H1 (cell line): Measurements from ENCODE around the gene MALT1. TPM values are rescaled to one million over a fixed set of nuclear protein-coding genes. Genes with fewer than 3 reads are reported as not detected.

Experiments
- CTCF ChIA-PET: fragments of 300-600 bp; sonication (Branson Sonifier 250); formaldehyde crosslinking; loops from one replicate; lab custom pipeline; 2021; ENCODE audit not compliant: partially characterized antibody; lab: Charles Lee
- POLR2A ChIA-PET: fragments of 300-600 bp; sonication (Branson Sonifier 250); formaldehyde crosslinking; loops from one replicate; lab custom pipeline; 2021; ENCODE audit warnings: inconsistent platforms; ENCODE audit not compliant: partially characterized antibody; lab: Charles Lee
- DNase-seq, 2 experiments: peaks; one replicate each; pipeline versions ENCODE4 v3.0.0 to v3.0.0-alpha.2; 2010 to 2022; ENCODE audit warnings: low spot score in 2 of 2, low read depth in 1 of 2, mixed read lengths in 1 of 2
- FAIRE-seq: peaks from 2 replicates; lab custom pipeline; 2011; peaks lifted over from hg19 to GRCh38; lab: Jason Lieb, UNC
- H2AFZ ChIP-seq: 2 replicates; pipeline ENCODE4 v1.8.1; 2012; ENCODE audit warnings: low read length, inconsistent platforms
- H2AK5ac ChIP-seq: 2 replicates; pipeline ENCODE4 v1.6.1; 2013; ENCODE audit warnings: low read depth, low read length
- H2BK120ac ChIP-seq: replicated peaks from 2 replicates; pipeline ENCODE3; 2013; ENCODE audit warnings: low read depth, low read length, inconsistent platforms
- H2BK12ac ChIP-seq: 2 replicates; pipeline ENCODE4 v1.6.1; 2013; ENCODE audit warnings: low read depth, low read length
- H2BK15ac ChIP-seq: 2 replicates; pipeline ENCODE4 v1.6.1; 2013; ENCODE audit warnings: low read length
- H2BK20ac ChIP-seq: 2 replicates; pipeline ENCODE4 v1.6.1; 2013; ENCODE audit warnings: low read length
- H2BK5ac ChIP-seq: 2 replicates; pipeline ENCODE4 v1.6.1; 2013; ENCODE audit warnings: low read depth, low read length
- H3K14ac ChIP-seq: 2 replicates; pipeline ENCODE4 v1.6.1; 2013; ENCODE audit warnings: inconsistent platforms; ENCODE audit not compliant: insufficient read length
- H3K18ac ChIP-seq: 2 replicates; pipeline ENCODE4 v1.6.1; 2013; ENCODE audit warnings: low read length; ENCODE audit errors: extremely low read depth
- H3K23ac ChIP-seq: 2 replicates; pipeline ENCODE4 v1.6.1; 2013; ENCODE audit warnings: inconsistent platforms; ENCODE audit not compliant: insufficient read length
- H3K23me2 ChIP-seq: 2 replicates; pipeline ENCODE4 v1.6.1; 2013; ENCODE audit warnings: low read depth, low read length
- H3K27ac ChIP-seq: 2 replicates; pipeline ENCODE4 v1.6.1; 2011; ENCODE audit warnings: low read depth, low read length, inconsistent platforms
- H3K27me3 ChIP-seq, 4 experiments: replicated peaks in 1 of 4; 1 replicate in 1 of 4; 2 replicates in 3 of 4; pipeline versions ENCODE4 v1.6.1 to v1.8.1; 2011 to 2013; ENCODE audit warnings: low read length in 3 of 4, mild to moderate bottlenecking in 3 of 4, inconsistent platforms in 2 of 4, mixed read lengths in 2 of 4, moderate library complexity in 1 of 4; ENCODE audit not compliant: control insufficient read depth in 3 of 4, insufficient read depth in 3 of 4; ENCODE audit errors: extremely low read depth in 1 of 4
- H3K36me3 ChIP-seq, 4 experiments: 2 replicates each; pipeline versions ENCODE4 v1.6.1 to v1.8.1; 2011 to 2013; ENCODE audit warnings: mild to moderate bottlenecking in 4 of 4, low read length in 3 of 4, moderate library complexity in 2 of 4, control low read depth in 1 of 4, inconsistent platforms in 1 of 4; ENCODE audit not compliant: insufficient read depth in 4 of 4, control insufficient read depth in 2 of 4
- H3K4ac ChIP-seq: replicated peaks from 2 replicates; pipeline ENCODE3; 2013; ENCODE audit warnings: low read length, low read depth, mixed read lengths, inconsistent platforms; ENCODE audit not compliant: insufficient read length
- H3K4me1 ChIP-seq, 4 experiments: replicated peaks in 1 of 4; 1 replicate in 1 of 4; 2 replicates in 3 of 4; pipeline versions ENCODE4 v1.6.1 to v1.8.1; 2011 to 2013; ENCODE audit warnings: low read length in 3 of 4, inconsistent platforms in 2 of 4, mixed read lengths in 1 of 4; ENCODE audit not compliant: insufficient read depth in 4 of 4, control insufficient read depth in 3 of 4
- H3K4me2 ChIP-seq, 2 experiments: 2 replicates each; pipeline versions ENCODE4 v1.6.1 to v1.8.1; 2011 to 2013; ENCODE audit warnings: low read depth in 2 of 2, low read length in 2 of 2, control low read depth in 1 of 2, inconsistent platforms in 1 of 2, mild to moderate bottlenecking in 1 of 2; ENCODE audit not compliant: insufficient read depth in 1 of 2
- H3K4me3 ChIP-seq, 4 experiments: fragments of 200-600, 300-600 bp in 1 of 4; sonication (generic), shearing (Covaris generic), sonication (Bioruptor Twin) in 1 of 4; 2 replicates each; pipeline versions ENCODE4 v1.5.1 to v1.8.1; 2011 to 2016; ENCODE audit warnings: low read length in 4 of 4, low read depth in 3 of 4, control low read depth in 2 of 4, inconsistent platforms in 2 of 4, mild to moderate bottlenecking in 2 of 4, mixed read lengths in 1 of 4, moderate library complexity in 1 of 4; ENCODE audit not compliant: insufficient read depth in 2 of 4; ENCODE audit errors: extremely low read depth in 1 of 4
- H3K56ac ChIP-seq: replicated peaks from 2 replicates; pipeline ENCODE3; 2013; ENCODE audit warnings: low read depth, mild to moderate bottlenecking, mixed read lengths, low read length, inconsistent platforms; ENCODE audit not compliant: insufficient read length
- H3K79me1 ChIP-seq: 2 replicates; pipeline ENCODE4 v1.6.1; 2013; ENCODE audit warnings: low read depth, low read length, control low read depth
- H3K79me2 ChIP-seq, 2 experiments: 2 replicates each; pipeline versions ENCODE4 v1.6.1 to v1.8.1; 2012 to 2013; ENCODE audit warnings: low read length in 2 of 2, mild to moderate bottlenecking in 2 of 2, inconsistent platforms in 1 of 2; ENCODE audit not compliant: insufficient read depth in 2 of 2, control insufficient read depth in 1 of 2
- H3K9ac ChIP-seq, 4 experiments: replicated peaks in 1 of 4; 1 replicate in 1 of 4; 2 replicates in 3 of 4; pipeline versions ENCODE4 v1.6.1 to v1.8.1; 2011 to 2013; ENCODE audit warnings: low read depth in 3 of 4, low read length in 3 of 4, control low read depth in 2 of 4, mild to moderate bottlenecking in 2 of 4, moderate library complexity in 2 of 4, inconsistent platforms in 1 of 4; ENCODE audit errors: extremely low read depth in 1 of 4
- H3K9me3 ChIP-seq, 2 experiments: 2 replicates each; pipeline versions ENCODE4 v1.6.1 to v1.8.1; 2012 to 2013; ENCODE audit warnings: mild to moderate bottlenecking in 2 of 2, moderate library complexity in 2 of 2, control low read depth in 1 of 2, inconsistent platforms in 1 of 2, low read depth in 1 of 2, low read length in 1 of 2, mixed read lengths in 1 of 2; ENCODE audit not compliant: insufficient read depth in 2 of 2
- H4K20me1 ChIP-seq, 2 experiments: replicated peaks in 1 of 2; 2 replicates each; pipeline versions ENCODE3 to v1.8.1; 2011 to 2013; ENCODE audit warnings: inconsistent platforms in 2 of 2, low read length in 2 of 2, mild to moderate bottlenecking in 1 of 2; ENCODE audit not compliant: insufficient read depth in 2 of 2, control insufficient read depth in 1 of 2
- H4K5ac ChIP-seq: 2 replicates; pipeline ENCODE4 v1.6.1; 2013; ENCODE audit warnings: low read length, low read depth, mixed read lengths, inconsistent platforms; ENCODE audit not compliant: insufficient read length
- H4K8ac ChIP-seq: 2 replicates; pipeline ENCODE4 v1.8.0; 2013; ENCODE audit warnings: mild to moderate bottlenecking, moderate library complexity, low read length, inconsistent platforms; ENCODE audit not compliant: insufficient read depth; ENCODE audit errors: extremely low read depth
- H4K91ac ChIP-seq: replicated peaks from 2 replicates; pipeline ENCODE3; 2013; ENCODE audit warnings: low read length, mixed read lengths, inconsistent platforms; ENCODE audit not compliant: insufficient read length
- CBX8 ChIP-seq: fragments of 300-800, 300-1000 bp; sonication (generic); IDR thresholded peaks from 2 replicates; pipeline ENCODE4 v1.7.1; 2016; ENCODE audit warnings: low read depth, low read length, borderline replicate concordance
- E2F6 ChIP-seq: IDR thresholded peaks from 2 replicates; pipeline ENCODE4 v1.6.1; 2012; ENCODE audit warnings: inconsistent platforms
- FOSL1 ChIP-seq: IDR thresholded peaks from 2 replicates; pipeline ENCODE4 v1.6.1; 2011; ENCODE audit warnings: mild to moderate bottlenecking, low read depth, low read length, moderate library complexity; ENCODE audit not compliant: insufficient read depth
- JUN ChIP-seq: IDR thresholded peaks from 2 replicates; pipeline ENCODE4 v1.6.1; 2011; ENCODE audit warnings: low read depth, mild to moderate bottlenecking, improper control_type of control experiment, low read length
- KDM1A ChIP-seq: fragments of 200-600, 300-600 bp; sonication (generic); IDR thresholded peaks from 2 replicates; pipeline ENCODE4 v1.7.1; 2016; ENCODE audit warnings: mild to moderate bottlenecking, low read length, borderline replicate concordance
- NRF1 ChIP-seq: IDR thresholded peaks from 2 replicates; pipeline ENCODE4 v1.6.1; 2011; ENCODE audit warnings: mild to moderate bottlenecking, low read depth, low read length, improper control_type of control experiment
- POLR2AphosphoS5 ChIP-seq: IDR thresholded peaks from 2 replicates; pipeline ENCODE4 v1.6.1; 2011; ENCODE audit warnings: low read depth, low read length
- RNF2 ChIP-seq: fragments of 200-900, 300-1000 bp; sonication (generic); IDR thresholded peaks from 2 replicates; pipeline ENCODE4 v1.7.1; 2016; ENCODE audit warnings: borderline replicate concordance, low read depth, mild to moderate bottlenecking, antibody characterized with exemption, low read length; ENCODE audit not compliant: poor library complexity, severe bottlenecking; ENCODE audit errors: missing control alignments
- SAP30 ChIP-seq: fragments of 300-600 bp; sonication (generic); IDR thresholded peaks from 2 replicates; pipeline ENCODE4 v1.7.1; 2012; ENCODE audit warnings: low read length, moderate library complexity, mild to moderate bottlenecking, inconsistent platforms; ENCODE audit not compliant: insufficient read depth, insufficient replicate concordance
- SIN3A ChIP-seq, 2 experiments: IDR thresholded peaks in 1 of 2; conservative IDR thresholded peaks in 1 of 2; 2 replicates each; pipeline ENCODE4 v1.6.1; 2011 to 2012; ENCODE audit warnings: low read length in 2 of 2, improper control_type of control experiment in 1 of 2, low read depth in 1 of 2, mild to moderate bottlenecking in 1 of 2
- SP4 ChIP-seq: IDR thresholded peaks from 2 replicates; pipeline ENCODE4 v1.6.1; 2012; ENCODE audit warnings: low read length, inconsistent platforms
- TAF1 ChIP-seq: IDR thresholded peaks from 2 replicates; pipeline ENCODE4 v1.6.1; 2011; ENCODE audit warnings: mild to moderate bottlenecking, low read depth, low read length
- WGBS, 2 experiments: shearing (Covaris generic) in 1 of 2; methylation state at CpG; one replicate each; pipeline versions ENCODE4 v1.1.6 to v1.1.7; 2013 to 2015; ENCODE audit warnings: low lambda C conversion rate in 2 of 2, mixed read lengths in 2 of 2, inconsistent platforms in 1 of 2, low coverage in 1 of 2, missing lambda C conversion rate in 1 of 2; ENCODE audit not compliant: insufficient replicate concordance in 2 of 2, insufficient coverage in 1 of 2, insufficient read length in 1 of 2; ENCODE audit errors: extremely low coverage in 1 of 2, missing lambda C conversion rate in 1 of 2; 5-methylcytosine and 5-hydroxymethylcytosine counted together
- polyA plus RNA-seq, 7 experiments: library from polyadenylated mRNA; depleted of rRNA in 3 of 7; stranded (reverse) in 5 of 7; unstranded in 2 of 7; fragments of >200 nt in 5 of 7; fragments of 200-250 nt in 2 of 7; gene quantifications; 1 replicate in 5 of 7; 2 replicates in 1 of 7; 4 replicates in 1 of 7; pipeline versions ENCODE4 v1.2.1 to v1.2.3, GENCODE V29; 2011 to 2013; ENCODE audit warnings: missing spikeins in 2 of 7, mixed read lengths in 2 of 7
- total RNA-seq: library from RNA; stranded (reverse); fragmentation: NEBNext Ultra II Directional; extraction: Animal tissue kit (Norgen Biotek cat#: 25700); gene quantifications from 2 replicates; pipeline ENCODE4 v1.2.1, GENCODE V29; 2021

Gene MALT1
- total and polyA plus RNA-seq, 2 of the 8 experiments (the other 6 are each of a cell fraction or from before 2014, with no cell fraction given): 10.7 to 25.9 TPM

- H3K27me3 ChIP-seq: no peaks in the 10 kb centered on the region
- no peak overlapping the region for H2BK5ac ChIP-seq
- TF ChIP-seq SAP30 (no peak), JUN (no peak), SP4 (no peak), CBX8 (no peak), RNF2 (no peak), POLR2AphosphoS5 (no peak), NRF1 (no peak), TAF1 (no peak), KDM1A (no peak), FOSL1 (no peak), SIN3A (conservative IDR thresholded peaks at IDR 0.05 in 1 of 2, IDR thresholded peaks at IDR 0.05 in 1 of 2; ENCODE audit: low read depth in 1 of 2, low read length in 2 of 2) (no peak), E2F6 (no peak)
- FAIRE-seq (no peak), DNase-seq (no peak)
- H3K23ac ChIP-seq: no peak overlapping the region
- no peaks in the 10 kb centered on the region for H3K9me3 ChIP-seq
- H3K56ac ChIP-seq: no peak overlapping the region
- H3K18ac ChIP-seq: no peak overlapping the region
- H3K4me2 ChIP-seq: no peak overlapping the region
- peaks cover 0 to 8% (median 4%) of the 10 kb centered on the region in 4 experiments; a peak in 5 of 7 replicates for H3K4me1 ChIP-seq
- no peak overlapping the region for H2BK15ac ChIP-seq
- no peak overlapping the region for H3K14ac ChIP-seq
- H4K8ac ChIP-seq: no peak overlapping the region
- no peaks in the 10 kb centered on the region for H3K79me2 ChIP-seq
- H3K4me3 ChIP-seq: no peak overlapping the region
- no peak overlapping the region for H2BK20ac ChIP-seq
- no peak overlapping the region for H4K91ac ChIP-seq
- H3K36me3 ChIP-seq: no peaks in the 10 kb centered on the region
- H3K27ac ChIP-seq: no peak overlapping the region
- no peak overlapping the region for H2AK5ac ChIP-seq
- POLR2A ChIA-PET: no interaction called here
- H2BK12ac ChIP-seq: no peak overlapping the region
- CTCF ChIA-PET: interaction anchor here (0.7 kb wide), 1 partner anchor 52 kb away, joined by 3 read pairs; no protein-coding TSS in a partner anchor
- H3K9ac ChIP-seq: no peak overlapping the region
- H3K23me2 ChIP-seq: no peaks in the 10 kb centered on the region
- no peak overlapping the region for H2BK120ac ChIP-seq
- H3K79me1 ChIP-seq: no peaks in the 10 kb centered on the region
- 0 out of 2 replicates have a peak overlapping the region, but pooled peaks have one; percentile 33 for H2AFZ ChIP-seq
- no peaks in the 10 kb centered on the region for H4K20me1 ChIP-seq
- 93% methylated on average over 6 of the region's 6 CpGs; no CpG with 5 or more reads in 1 of the 2 experiments for WGBS, 2 experiments
- H4K5ac ChIP-seq: no peak overlapping the region
- no peak overlapping the region for H3K4ac ChIP-seq
Observed at GRCh38 chr18:58624011-58624410, 47.3 kb upstream of the MALT1 start.
